GM12878 (cell line): Measurements from ENCODE around the gene PINK1. TPM values are rescaled to one million over a fixed set of nuclear protein-coding genes. Genes with fewer than 3 reads are reported as not detected.

Experiments used
- ATAC-seq: fragments of 200-7000 bp; cut with Tn5 transposase; 3 replicates; pipeline ENCODE4 v1.9.1; 2020; ENCODE audit warnings: mild to moderate bottlenecking, moderate library complexity
- BruUV-seq: library from RNA; stranded (reverse); fragments of 400-500 nt; replicated peaks from 2 replicates; lab custom pipeline; 2021; lab: Mats Ljungman, UMichigan
- CTCF ChIA-PET: fragments of 300-600 bp; sonication (Branson Sonifier 250); formaldehyde crosslinking; extraction: SDS; loops from one replicate; lab custom pipeline; 2021; ENCODE audit warnings: inconsistent platforms; lab: Yijun Ruan, JAX
- POLR2A ChIA-PET: fragments of 350-600 bp; formaldehyde crosslinking; extraction: SDS; loops from one replicate; lab custom pipeline; 2021; ENCODE audit warnings: inconsistent platforms; lab: Charles Lee
- RAD21 ChIA-PET: fragments of 300-600 bp; sonication (Branson Sonifier 250); formaldehyde crosslinking; loops from one replicate; lab custom pipeline; 2023; ENCODE audit warnings: antibody characterized with exemption; ENCODE audit not compliant: unreplicated experiment; lab: Charles Lee
- SMC1A ChIA-PET: fragments of 300-600 bp; sonication (Branson Sonifier 250); formaldehyde crosslinking; loops from one replicate; lab custom pipeline; 2023; ENCODE audit not compliant: unreplicated experiment, uncharacterized antibody; lab: Charles Lee
- DNase-seq: peaks from one replicate; pipeline ENCODE4 v3.0.0-alpha.2; 2011; ENCODE audit warnings: low read depth, low spot score
- FAIRE-seq: peaks from 3 replicates; lab custom pipeline; 2011; peaks lifted over from hg19 to GRCh38; lab: Jason Lieb, UNC
- H2AFZ ChIP-seq: 2 replicates; pipeline ENCODE4 v1.6.0; 2011; ENCODE audit warnings: low read depth, low read length, control low read depth; ENCODE audit not compliant: control insufficient read depth
- H3K27ac ChIP-seq: 2 replicates; pipeline ENCODE4 v1.5.1; 2011; ENCODE audit warnings: control low read depth; ENCODE audit not compliant: control insufficient read depth, insufficient read depth
- H3K27me3 ChIP-seq, 2 experiments: replicated peaks in 1 of 2; 2 replicates each; pipeline versions ENCODE4 v1.6.0 to v1.6.1; 2011; ENCODE audit warnings: low read length in 1 of 2; ENCODE audit not compliant: control insufficient read depth in 2 of 2, insufficient read depth in 2 of 2
- H3K36me3 ChIP-seq, 2 experiments: 2 replicates each; pipeline ENCODE4 v1.5.1; 2011; ENCODE audit warnings: low read length in 1 of 2; ENCODE audit not compliant: control insufficient read depth in 2 of 2, insufficient read depth in 2 of 2
- H3K4me1 ChIP-seq: 2 replicates; pipeline ENCODE4 v1.6.1; 2011; ENCODE audit warnings: mild to moderate bottlenecking, low read length, moderate library complexity, mixed read lengths; ENCODE audit not compliant: control insufficient read depth, insufficient read depth
- H3K4me2 ChIP-seq: 2 replicates; pipeline ENCODE4 v1.6.0; 2011; ENCODE audit warnings: control low read depth; ENCODE audit not compliant: control insufficient read depth, insufficient read depth
- H3K4me3 ChIP-seq: fragments of 200-600 bp; sonication (generic); 2 replicates; pipeline ENCODE4 v1.5.1; 2016
- H3K79me2 ChIP-seq: 2 replicates; pipeline ENCODE4 v1.6.0; 2011; ENCODE audit warnings: low read length; ENCODE audit not compliant: control insufficient read depth, insufficient read depth
- H3K9ac ChIP-seq: 2 replicates; pipeline ENCODE4 v1.8.0; 2011; ENCODE audit warnings: low read length, control low read depth, mixed read lengths; ENCODE audit not compliant: control insufficient read depth, insufficient read depth
- H3K9me3 ChIP-seq: replicated peaks from 3 replicates; pipeline ENCODE4 v1.5.1; 2011; ENCODE audit warnings: mild to moderate bottlenecking, low read length; ENCODE audit not compliant: control insufficient read depth, insufficient read depth
- H4K20me1 ChIP-seq: 2 replicates; pipeline ENCODE4 v1.6.0; 2011; ENCODE audit not compliant: control insufficient read depth, insufficient read depth
- MEF2B ChIP-seq: fragments of 450-650 bp; IDR thresholded peaks from 2 replicates; pipeline ENCODE4 v1.6.1; 2018; ENCODE audit warnings: mild to moderate bottlenecking, moderate library complexity; ENCODE audit not compliant: partially characterized antibody, poor library complexity, severe bottlenecking
- POU2F2 ChIP-seq: IDR thresholded peaks from 3 replicates; pipeline ENCODE4 v1.6.1; 2011; ENCODE audit warnings: low read depth, mild to moderate bottlenecking, low read length, borderline replicate concordance
- RBBP5 ChIP-seq: fragments of 200-600 bp; sonication (generic); conservative IDR thresholded peaks from 2 replicates; pipeline ENCODE4 v1.6.1; 2016
- TAF1 ChIP-seq: IDR thresholded peaks from 2 replicates; pipeline ENCODE4 v1.6.1; 2011; ENCODE audit warnings: mild to moderate bottlenecking, low read depth, low read length, borderline replicate concordance
- ZZZ3 ChIP-seq: IDR thresholded peaks from 2 replicates; pipeline ENCODE4 v1.6.1; 2011; ENCODE audit warnings: low read depth; ENCODE audit not compliant: control insufficient read depth, insufficient read length
- WGBS: methylation state at CpG from one replicate; pipeline ENCODE4 v1.1.6; 2016; ENCODE audit warnings: low lambda C conversion rate; ENCODE audit not compliant: insufficient replicate concordance, insufficient coverage; ENCODE audit errors: missing lambda C conversion rate; 5-methylcytosine and 5-hydroxymethylcytosine counted together
- in situ Hi-C: fragments of 300-500 bp; cut with MboI; formaldehyde crosslinking; loops from 9 replicates; pipeline ENCODE4 v1.14.3; 2018; ENCODE audit warnings: mixed read lengths
- intact Hi-C: fragments of 100-400 bp; cut with micrococcal nuclease; formaldehyde crosslinking; loops from one replicate; pipeline ENCODE4 v1.14.2; 2022; ENCODE audit not compliant: unreplicated experiment
- polyA plus RNA-seq, 11 experiments: library from polyadenylated mRNA; depleted of rRNA in 4 of 11; unstranded in 6 of 11; stranded (reverse) in 5 of 11; fragments of >200 nt; fragmentation: Nextera tagmentation in 4 of 11; fragmentation: Illumina TruSeq in 1 of 11; extraction: Ambion mirVana in 4 of 11; extraction: Trizol in 1 of 11; gene quantifications; 1 replicate in 1 of 11; 2 replicates in 10 of 11; pipeline versions ENCODE4 v1.2.1 to v1.2.3, GENCODE V29; 2011 to 2016; ENCODE audit warnings: inconsistent platforms in 2 of 11, missing spikeins in 2 of 11, low read depth in 1 of 11
- total RNA-seq, 4 experiments: library from RNA; depleted of rRNA in 3 of 4; stranded (reverse); fragments of >200 nt in 3 of 4; fragmentation: Illumina TruSeq in 1 of 4; extraction: Trizol in 1 of 4; gene quantifications; 2 replicates each; pipeline versions ENCODE4 v1.2.1 to v1.2.3, GENCODE V29; 2013 to 2021
- TF ChIP-seq, protein P1 (sequence below): fragments of 150-350 bp; IDR thresholded peaks from 2 replicates; pipeline ENCODE4 v1.6.1; 2016; ENCODE audit warnings: low read depth, low read length
- TF ChIP-seq, protein P2 (sequence below): IDR thresholded peaks from 2 replicates; pipeline ENCODE4 v1.6.1; 2012; ENCODE audit warnings: low read depth, low read length, improper control_type of control experiment

Gene PINK1
- total and polyA plus RNA-seq, 10 of the 15 experiments (the other 5 are each of a cell fraction or from before 2014, with no cell fraction given) = 0.42 to 4.4 (median 1.9) TPM; not detected in 1

DNA sequence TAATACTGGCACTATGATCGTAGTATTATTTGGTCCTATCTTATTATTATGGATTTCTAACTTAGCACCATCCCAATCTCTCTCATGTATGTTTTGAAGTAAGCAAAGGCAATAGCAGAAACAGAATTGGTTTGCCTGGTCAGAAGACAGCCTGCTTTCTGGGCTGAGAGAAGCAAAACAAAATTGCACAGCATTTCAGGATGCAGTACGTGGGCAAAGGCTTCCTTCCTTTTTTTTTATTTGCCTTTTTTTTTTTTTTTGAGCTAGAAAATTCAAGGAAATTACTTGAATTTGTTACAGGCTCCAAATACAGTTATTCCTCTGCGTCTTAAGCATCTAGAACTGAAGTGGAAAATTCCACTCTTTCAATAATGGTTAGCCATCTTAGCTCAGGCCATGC lies 35.6 kb upstream of the PINK1 start:
- Histone ChIP-seq H3K4me2 (no peak overlapping the region), H3K9ac (no peak overlapping the region), H3K27ac (no peak overlapping the region), H3K4me1 (no peaks in the 10 kb centered on the region), H2AFZ (no peak overlapping the region), H4K20me1 (no peaks in the 10 kb centered on the region), H3K27me3 (no peaks in the 10 kb centered on the region), H3K9me3 (no peaks in the 10 kb centered on the region), H3K36me3 (no peaks in the 10 kb centered on the region), H3K79me2 (no peaks in the 10 kb centered on the region), H3K4me3 (no peak overlapping the region)
- FAIRE-seq (no peak), ATAC-seq (no peak), DNase-seq (no peak)
- WGBS = 13% methylated on average over 3 of the region's 3 CpGs
- ChIA-PET SMC1A (no interaction called here), POLR2A (no interaction called here), RAD21 (no interaction called here), CTCF (no interaction called here)
- intact Hi-C loops (no loop called here), in situ Hi-C loops (no loop called here)
- TF ChIP-seq, protein P1, sequence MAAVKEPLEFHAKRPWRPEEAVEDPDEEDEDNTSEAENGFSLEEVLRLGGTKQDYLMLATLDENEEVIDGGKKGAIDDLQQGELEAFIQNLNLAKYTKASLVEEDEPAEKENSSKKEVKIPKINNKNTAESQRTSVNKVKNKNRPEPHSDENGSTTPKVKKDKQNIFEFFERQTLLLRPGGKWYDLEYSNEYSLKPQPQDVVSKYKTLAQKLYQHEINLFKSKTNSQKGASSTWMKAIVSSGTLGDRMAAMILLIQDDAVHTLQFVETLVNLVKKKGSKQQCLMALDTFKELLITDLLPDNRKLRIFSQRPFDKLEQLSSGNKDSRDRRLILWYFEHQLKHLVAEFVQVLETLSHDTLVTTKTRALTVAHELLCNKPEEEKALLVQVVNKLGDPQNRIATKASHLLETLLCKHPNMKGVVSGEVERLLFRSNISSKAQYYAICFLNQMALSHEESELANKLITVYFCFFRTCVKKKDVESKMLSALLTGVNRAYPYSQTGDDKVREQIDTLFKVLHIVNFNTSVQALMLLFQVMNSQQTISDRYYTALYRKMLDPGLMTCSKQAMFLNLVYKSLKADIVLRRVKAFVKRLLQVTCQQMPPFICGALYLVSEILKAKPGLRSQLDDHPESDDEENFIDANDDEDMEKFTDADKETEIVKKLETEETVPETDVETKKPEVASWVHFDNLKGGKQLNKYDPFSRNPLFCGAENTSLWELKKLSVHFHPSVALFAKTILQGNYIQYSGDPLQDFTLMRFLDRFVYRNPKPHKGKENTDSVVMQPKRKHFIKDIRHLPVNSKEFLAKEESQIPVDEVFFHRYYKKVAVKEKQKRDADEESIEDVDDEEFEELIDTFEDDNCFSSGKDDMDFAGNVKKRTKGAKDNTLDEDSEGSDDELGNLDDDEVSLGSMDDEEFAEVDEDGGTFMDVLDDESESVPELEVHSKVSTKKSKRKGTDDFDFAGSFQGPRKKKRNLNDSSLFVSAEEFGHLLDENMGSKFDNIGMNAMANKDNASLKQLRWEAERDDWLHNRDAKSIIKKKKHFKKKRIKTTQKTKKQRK = no peak
- TF ChIP-seq TAF1 (no peak), POU2F2 (no peak), MEF2B (no peak), ZZZ3 (no peak), RBBP5 (no peak)
- TF ChIP-seq, protein P2, sequence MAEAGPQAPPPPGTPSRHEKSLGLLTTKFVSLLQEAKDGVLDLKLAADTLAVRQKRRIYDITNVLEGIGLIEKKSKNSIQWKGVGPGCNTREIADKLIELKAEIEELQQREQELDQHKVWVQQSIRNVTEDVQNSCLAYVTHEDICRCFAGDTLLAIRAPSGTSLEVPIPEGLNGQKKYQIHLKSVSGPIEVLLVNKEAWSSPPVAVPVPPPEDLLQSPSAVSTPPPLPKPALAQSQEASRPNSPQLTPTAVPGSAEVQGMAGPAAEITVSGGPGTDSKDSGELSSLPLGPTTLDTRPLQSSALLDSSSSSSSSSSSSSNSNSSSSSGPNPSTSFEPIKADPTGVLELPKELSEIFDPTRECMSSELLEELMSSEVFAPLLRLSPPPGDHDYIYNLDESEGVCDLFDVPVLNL = no peak
- no TSS peak for BruUV-seq
